Vagina (tissue), 2 donors: ENCODE measurements around the gene CYBB. TPM values are rescaled to one million over a fixed set of nuclear protein-coding genes. Genes with fewer than 3 reads are reported as not detected.

Experiments
- DNase-seq, 2 donors: peaks; one replicate each; pipeline ENCODE4 v3.0.0-alpha.2; 2017; ENCODE audit errors: extremely low spot score in 2 of 2
- H3K27ac ChIP-seq: fragments of 200-600 bp; sonication (generic); one replicate; pipeline ENCODE4 v1.5.1; 2019
- H3K27me3 ChIP-seq: fragments of 200-600 bp; sonication (generic); one replicate; pipeline ENCODE4 v1.5.1; 2019
- H3K36me3 ChIP-seq, 2 donors: fragments of 200-600 bp; sonication (generic); one replicate each; pipeline ENCODE4 v1.5.1; 2017 to 2019
- H3K4me1 ChIP-seq: fragments of 200-600 bp; sonication (generic); one replicate; pipeline ENCODE4 v1.5.1; 2019
- H3K4me3 ChIP-seq, 2 donors: fragments of 200-600 bp; sonication (generic); 1 replicate in 1 of 2; 2 replicates in 1 of 2; pipeline ENCODE4 v1.5.1; 2016 to 2019
- H3K9me3 ChIP-seq: fragments of 200-600 bp; sonication (generic); one replicate; pipeline ENCODE4 v1.5.1; 2019
- POLR2A ChIP-seq, 2 donors: fragments of 450-650 bp; IDR thresholded peaks; one replicate each; pipeline ENCODE4 v1.6.1; 2017; ENCODE audit warnings: antibody characterized with exemption in 2 of 2, mild to moderate bottlenecking in 2 of 2, moderate library complexity in 2 of 2
- POLR2AphosphoS5 ChIP-seq, 2 donors: sonication (generic); formaldehyde crosslinking; IDR thresholded peaks; one replicate each; pipeline ENCODE4 v1.9.0; 2017; ENCODE audit warnings: antibody characterized with exemption in 2 of 2, mild to moderate bottlenecking in 2 of 2, low read depth in 1 of 2; ENCODE audit not compliant: insufficient read depth in 1 of 2
- intact Hi-C: fragments of 100-400 bp; cut with DNase I; formaldehyde crosslinking; loops from one replicate; pipeline ENCODE4 v1.15.1; 2023
- total RNA-seq: library from RNA; depleted of rRNA; stranded (reverse); fragments of >200 nt; gene quantifications from one replicate; pipeline ENCODE4 v1.2.3, GENCODE V29; 2016
- TF ChIP-seq, protein P1 (sequence below), 3 experiments: fragments of 450-650 bp in 2 of 3; fragments of 200-600 bp in 1 of 3; sonication (generic) in 1 of 3; IDR thresholded peaks; one replicate each; pipeline ENCODE4 v1.5.1; 2017 to 2019; ENCODE audit warnings: antibody characterized with exemption in 3 of 3, mild to moderate bottlenecking in 2 of 3, moderate library complexity in 2 of 3

Gene CYBB
- total RNA-seq, 1 donor from 2014 or later: 6.9 TPM

DNA sequence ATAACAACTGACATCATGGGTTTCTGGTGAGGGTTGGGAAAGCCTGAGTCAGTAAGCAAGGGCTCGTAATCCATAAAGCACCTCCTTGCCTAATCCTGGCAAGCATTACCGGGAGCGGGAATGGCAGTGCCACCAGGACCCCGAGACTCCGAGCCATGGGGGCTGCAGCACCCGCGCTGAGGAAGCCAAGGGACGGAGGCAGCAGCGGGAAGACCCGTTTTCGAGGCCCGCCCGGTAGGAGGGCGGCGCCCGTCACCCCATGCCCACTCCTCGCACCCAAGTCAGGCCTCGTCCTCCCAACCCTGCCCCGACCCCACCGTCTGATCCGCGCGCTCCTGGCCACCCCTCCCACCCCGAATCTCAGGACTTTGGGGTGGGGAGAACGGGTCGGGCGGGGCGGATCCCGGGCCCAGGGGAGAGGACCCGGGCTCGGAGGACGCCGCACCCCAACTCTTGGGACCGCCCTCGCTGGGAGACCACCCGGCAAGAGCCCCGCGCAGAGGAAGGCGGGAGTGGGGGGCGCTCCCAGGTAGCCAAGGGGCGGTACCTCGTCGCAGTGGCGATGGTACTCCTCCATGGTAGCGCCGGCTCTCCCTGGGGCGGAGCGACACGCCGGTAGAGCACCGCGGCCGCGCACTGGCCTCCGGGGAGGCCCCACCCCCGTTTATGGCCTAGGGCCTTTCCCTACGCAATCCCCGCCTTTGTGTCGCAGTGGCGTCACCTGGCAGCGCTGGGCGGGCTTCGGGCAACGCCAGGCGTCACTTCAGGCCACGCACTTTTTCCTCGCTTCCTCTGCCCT is 67.3 kb downstream of the CYBB start, which contains the start of gene DYNLT3:
Gene DYNLT3, minus strand, starts transcription at position 638 of the 799 bp plus-strand sequence. Its CDS starts 61 bp downstream, at position 577.
- H3K27ac ChIP-seq: peak within 1 kb of the TSS; percentile 83
- no peak for DNase-seq
- H3K27me3 ChIP-seq: no peaks in the 10 kb centered on the region
- intact Hi-C loops: loop anchor here (5.0 kb wide), 1 partner anchor 375 kb away; the partner anchor contains the start of gene SRPX
- H3K36me3 ChIP-seq: no peaks in the 10 kb centered on the region
- peaks cover 7% of the 10 kb centered on the region for H3K4me1 ChIP-seq
- H3K4me3 ChIP-seq: peak within 1 kb of the TSS; percentile 56 to 77
- peak in 1 of 2 donors; percentile 71 for TF ChIP-seq POLR2A (IDR thresholded peaks at IDR 0.05)
- TF ChIP-seq, protein P1, sequence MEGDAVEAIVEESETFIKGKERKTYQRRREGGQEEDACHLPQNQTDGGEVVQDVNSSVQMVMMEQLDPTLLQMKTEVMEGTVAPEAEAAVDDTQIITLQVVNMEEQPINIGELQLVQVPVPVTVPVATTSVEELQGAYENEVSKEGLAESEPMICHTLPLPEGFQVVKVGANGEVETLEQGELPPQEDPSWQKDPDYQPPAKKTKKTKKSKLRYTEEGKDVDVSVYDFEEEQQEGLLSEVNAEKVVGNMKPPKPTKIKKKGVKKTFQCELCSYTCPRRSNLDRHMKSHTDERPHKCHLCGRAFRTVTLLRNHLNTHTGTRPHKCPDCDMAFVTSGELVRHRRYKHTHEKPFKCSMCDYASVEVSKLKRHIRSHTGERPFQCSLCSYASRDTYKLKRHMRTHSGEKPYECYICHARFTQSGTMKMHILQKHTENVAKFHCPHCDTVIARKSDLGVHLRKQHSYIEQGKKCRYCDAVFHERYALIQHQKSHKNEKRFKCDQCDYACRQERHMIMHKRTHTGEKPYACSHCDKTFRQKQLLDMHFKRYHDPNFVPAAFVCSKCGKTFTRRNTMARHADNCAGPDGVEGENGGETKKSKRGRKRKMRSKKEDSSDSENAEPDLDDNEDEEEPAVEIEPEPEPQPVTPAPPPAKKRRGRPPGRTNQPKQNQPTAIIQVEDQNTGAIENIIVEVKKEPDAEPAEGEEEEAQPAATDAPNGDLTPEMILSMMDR (IDR thresholded peaks at IDR 0.05): no peak
- TF ChIP-seq POLR2AphosphoS5 (IDR thresholded peaks at IDR 0.05; ENCODE audit: insufficient read depth in 1 of 2, low read depth in 1 of 2): peak in 1 of 2 donors; percentile 92
- no peaks in the 10 kb centered on the region for H3K9me3 ChIP-seq

DNA sequence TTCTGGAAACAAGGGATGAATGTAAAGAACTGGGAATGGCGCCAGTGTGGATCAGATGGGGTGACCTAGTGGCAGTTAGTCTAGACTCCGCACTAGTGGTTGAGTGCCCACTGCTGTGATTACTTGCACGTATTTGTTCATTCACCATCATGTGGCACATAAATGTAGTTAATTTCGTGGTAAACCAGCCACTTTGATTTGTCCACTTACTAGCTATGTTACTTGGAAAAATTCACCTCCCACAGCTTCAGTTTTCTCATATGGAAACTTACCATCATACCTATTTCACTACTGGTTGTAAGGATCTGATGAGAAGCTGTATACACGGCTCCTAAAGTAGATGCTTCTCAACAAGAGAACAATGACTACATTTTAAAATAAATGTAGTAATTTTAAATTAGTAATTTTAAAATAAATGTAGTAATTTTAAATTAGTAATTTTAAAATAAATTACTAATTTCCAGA is 67.9 kb downstream of the CYBB start:
- TF ChIP-seq POLR2AphosphoS5 (IDR thresholded peaks at IDR 0.05; ENCODE audit: insufficient read depth in 1 of 2, low read depth in 1 of 2) (no peak), POLR2A (IDR thresholded peaks at IDR 0.05) (no peak)
- TF ChIP-seq, protein P1 (IDR thresholded peaks at IDR 0.05): no peak
- Histone ChIP-seq H3K27me3 (no peaks in the 10 kb centered on the region), H3K4me1 (peaks cover 7% of the 10 kb centered on the region), H3K4me3 (peak overlapping the region; percentile 56 to 77), H3K9me3 (no peaks in the 10 kb centered on the region), H3K27ac (peak overlapping the region; percentile 83), H3K36me3 (no peaks in the 10 kb centered on the region)
- intact Hi-C loops: loop anchor here (5.0 kb wide), 1 partner anchor 375 kb away; the partner anchor contains the start of gene SRPX
- DNase-seq: no peak

DNA sequence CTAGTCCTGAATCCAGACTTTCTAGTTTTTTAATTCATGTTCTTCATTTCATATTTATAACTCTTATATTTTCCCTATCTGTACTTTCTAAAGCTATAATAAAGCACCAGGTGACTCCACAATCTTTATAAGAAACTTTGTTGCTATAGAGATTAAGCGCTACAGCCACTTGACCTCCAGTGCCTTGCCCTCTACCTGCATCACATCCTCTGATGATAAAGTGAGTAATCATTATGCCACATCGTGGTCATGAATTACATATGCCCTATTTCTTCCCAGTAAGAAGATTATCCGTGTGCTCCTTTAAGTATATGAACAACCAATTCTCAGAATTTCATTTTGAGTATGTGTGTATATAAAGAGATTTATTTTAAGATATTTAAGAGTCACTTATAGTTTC is 74.3 kb downstream of the CYBB start:
- DNase-seq: no peak
- Histone ChIP-seq H3K9me3 (no peaks in the 10 kb centered on the region), H3K27ac (no peak overlapping the region), H3K4me3 (no peak overlapping the region), H3K27me3 (no peaks in the 10 kb centered on the region), H3K4me1 (no peaks in the 10 kb centered on the region), H3K36me3 (no peaks in the 10 kb centered on the region)
- TF ChIP-seq, protein P1 (IDR thresholded peaks at IDR 0.05): no peak
- TF ChIP-seq POLR2AphosphoS5 (IDR thresholded peaks at IDR 0.05; ENCODE audit: insufficient read depth in 1 of 2, low read depth in 1 of 2) (no peak), POLR2A (IDR thresholded peaks at IDR 0.05) (no peak)
- intact Hi-C loops: no loop called here

DNA sequence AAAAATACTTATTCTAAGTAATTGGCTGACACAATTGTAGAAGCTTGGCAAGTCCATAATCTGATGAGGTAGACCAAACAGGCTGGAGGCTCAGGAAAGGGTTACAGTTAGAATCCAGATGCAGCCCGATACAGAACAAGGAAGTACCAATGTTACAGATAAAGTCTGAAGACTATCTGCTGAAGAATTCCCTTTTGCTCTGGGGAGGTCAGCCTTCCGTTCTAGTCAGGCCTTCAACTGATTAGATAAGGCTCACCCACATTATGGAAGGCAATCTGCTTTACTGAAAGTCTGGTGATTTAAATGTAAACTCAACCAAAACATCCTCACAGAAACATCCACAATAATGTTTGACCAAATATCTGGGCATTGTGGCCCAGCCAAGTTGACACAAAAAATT is 74.9 kb downstream of the CYBB start:
- no peak overlapping the region for H3K4me3 ChIP-seq
- TF ChIP-seq POLR2AphosphoS5 (IDR thresholded peaks at IDR 0.05; ENCODE audit: insufficient read depth in 1 of 2, low read depth in 1 of 2) (no peak), POLR2A (IDR thresholded peaks at IDR 0.05) (no peak)
- TF ChIP-seq, protein P1 (IDR thresholded peaks at IDR 0.05): no peak
- H3K9me3 ChIP-seq: no peaks in the 10 kb centered on the region
- DNase-seq: no peak
- H3K36me3 ChIP-seq: no peaks in the 10 kb centered on the region
- H3K27me3 ChIP-seq: no peaks in the 10 kb centered on the region
- no peak overlapping the region for H3K27ac ChIP-seq
- H3K4me1 ChIP-seq: no peaks in the 10 kb centered on the region
- intact Hi-C loops: no loop called here

DNA sequence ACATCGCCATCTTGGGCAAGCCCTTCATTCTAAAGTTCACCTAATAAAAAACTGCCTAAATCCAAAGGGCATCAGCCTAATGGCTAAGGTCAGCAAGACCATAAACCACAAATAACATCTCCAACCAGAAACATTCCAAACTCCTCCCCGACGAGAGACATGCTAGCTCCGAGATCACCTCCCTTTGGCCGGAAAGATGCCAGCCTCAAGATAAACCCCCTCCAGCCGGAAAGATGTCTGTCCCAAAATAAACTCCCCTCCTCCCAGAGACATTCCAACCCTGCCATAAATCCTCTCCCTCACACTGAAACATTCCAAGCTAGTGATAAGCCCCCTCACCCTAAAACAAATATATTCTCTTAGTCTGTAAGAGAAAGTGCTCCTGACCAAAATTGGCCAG is 80.9 kb downstream of the CYBB start:
- no peaks in the 10 kb centered on the region for H3K27me3 ChIP-seq
- no peak for DNase-seq
- intact Hi-C loops: no loop called here
- no peaks in the 10 kb centered on the region for H3K36me3 ChIP-seq
- no peak overlapping the region for H3K4me3 ChIP-seq
- H3K27ac ChIP-seq: no peak overlapping the region
- TF ChIP-seq, protein P1 (IDR thresholded peaks at IDR 0.05): no peak
- TF ChIP-seq POLR2A (IDR thresholded peaks at IDR 0.05) (no peak), POLR2AphosphoS5 (IDR thresholded peaks at IDR 0.05; ENCODE audit: insufficient read depth in 1 of 2, low read depth in 1 of 2) (no peak)
- H3K4me1 ChIP-seq: no peaks in the 10 kb centered on the region
- no peaks in the 10 kb centered on the region for H3K9me3 ChIP-seq
